Left cardiac atrium (tissue), 4 donors: Measurements from ENCODE around the gene DNAJC8. TPM values are rescaled to one million over a fixed set of nuclear protein-coding genes. Genes with fewer than 3 reads are reported as not detected.

Experiments
- ATAC-seq, 2 donors: fragments of 200-7000 bp; cut with Tn5 transposase; one replicate each; pipeline ENCODE4 v1.9.1; 2020; ENCODE audit warnings: mild to moderate bottlenecking in 2 of 2, moderate library complexity in 2 of 2
- DNase-seq: peaks from one replicate; pipeline ENCODE4 v3.0.0-alpha.2; 2020
- intact Hi-C, 2 donors: fragments of 100-400 bp; cut with DNase I; formaldehyde crosslinking; loops; one replicate each; pipeline versions ENCODE4 v1.14.1 to v1.15.1; 2022 to 2023
- total RNA-seq, 2 donors: library from RNA; stranded (reverse); fragmentation: NEBNext Ultra II Directional; extraction: Animal tissue kit (Norgen Biotek cat#: 25700); gene quantifications; one replicate each; pipeline ENCODE4 v1.2.1, GENCODE V29; 2021
- donor health status: DM: no; HTN: yes; CAD: no.
- donor health status: DM: no; HTN: yes; CAD: no; lungs with severe emphysema.
- donor health status: DM: yes; HTN: yes; CAD: no.
- donor health status: Dilated cardiomyopathy.

DNAJC8 gene
- total RNA-seq, 2 donors from 2014 or later: 59.6 to 62.1 TPM

DNA sequence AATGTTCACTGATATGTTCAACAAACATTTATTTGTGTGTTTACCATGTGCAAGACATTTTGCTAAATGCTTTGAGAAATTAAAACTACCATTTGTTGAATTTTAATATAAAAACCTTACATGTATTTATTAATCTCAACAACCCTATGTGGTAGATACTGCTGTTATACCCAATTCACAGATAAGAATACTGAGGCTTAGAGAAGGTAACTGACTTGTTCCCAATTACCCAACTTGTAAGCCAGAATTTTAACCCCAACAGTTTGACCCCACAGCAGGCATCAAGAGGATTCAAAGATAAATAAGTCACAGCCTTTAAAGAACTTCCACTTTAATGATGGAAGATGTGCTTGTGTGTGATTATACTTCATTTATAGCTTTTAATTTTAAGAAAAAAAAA is 3.7 kb downstream of the DNAJC8 start:
- no peak for ATAC-seq
- no peak for DNase-seq
- intact Hi-C loops: no loop called here

DNA sequence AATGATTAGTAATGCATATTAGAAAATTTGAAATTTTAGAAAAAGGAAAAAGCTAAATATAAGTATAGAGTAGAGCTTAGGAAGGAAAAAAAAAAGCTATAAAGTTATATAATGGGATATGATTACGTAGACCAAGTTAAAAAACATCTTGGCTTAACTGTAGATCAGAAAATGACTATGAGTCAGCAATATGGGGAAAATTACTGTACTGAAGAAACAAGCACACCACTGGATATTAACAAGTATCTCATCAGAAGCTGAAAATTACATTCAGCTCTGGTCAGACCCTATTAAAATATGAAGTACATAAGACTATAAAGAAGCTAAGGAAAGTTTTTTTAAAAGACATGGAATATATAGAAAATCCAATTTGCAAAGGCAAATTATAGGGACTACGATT is 19.5 kb downstream of the DNAJC8 start:
- intact Hi-C loops: no loop called here

DNA sequence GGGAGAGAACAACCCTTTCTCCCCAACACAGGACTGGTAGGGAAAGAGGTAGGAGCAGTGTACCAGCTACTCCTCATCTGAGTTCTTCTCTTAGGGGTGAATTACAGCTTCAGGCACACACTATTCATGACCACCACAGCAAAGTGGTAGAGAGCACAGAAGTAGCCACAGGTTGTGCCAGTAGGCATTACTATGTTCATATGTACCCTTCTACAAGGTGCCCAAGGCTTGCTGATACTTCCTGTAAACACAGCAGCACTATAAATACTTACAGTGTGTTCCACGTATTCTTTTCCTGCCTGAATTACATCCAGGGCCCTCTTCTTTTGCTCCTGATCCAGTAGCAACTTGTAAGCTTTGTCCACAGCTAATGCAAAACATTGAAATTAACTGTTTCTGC is 23.1 kb downstream of the DNAJC8 start:
- DNase-seq: no peak
- intact Hi-C loops: loop anchor here (2.0 to 10.0 kb wide), 2 partner anchors 115 to 119 kb away; no protein-coding TSS in a partner anchor
- no peak for ATAC-seq

More for the DNA sequence above, 19.5 kb downstream of the DNAJC8 start:
- DNase-seq: no peak
- ATAC-seq: no peak

DNA sequence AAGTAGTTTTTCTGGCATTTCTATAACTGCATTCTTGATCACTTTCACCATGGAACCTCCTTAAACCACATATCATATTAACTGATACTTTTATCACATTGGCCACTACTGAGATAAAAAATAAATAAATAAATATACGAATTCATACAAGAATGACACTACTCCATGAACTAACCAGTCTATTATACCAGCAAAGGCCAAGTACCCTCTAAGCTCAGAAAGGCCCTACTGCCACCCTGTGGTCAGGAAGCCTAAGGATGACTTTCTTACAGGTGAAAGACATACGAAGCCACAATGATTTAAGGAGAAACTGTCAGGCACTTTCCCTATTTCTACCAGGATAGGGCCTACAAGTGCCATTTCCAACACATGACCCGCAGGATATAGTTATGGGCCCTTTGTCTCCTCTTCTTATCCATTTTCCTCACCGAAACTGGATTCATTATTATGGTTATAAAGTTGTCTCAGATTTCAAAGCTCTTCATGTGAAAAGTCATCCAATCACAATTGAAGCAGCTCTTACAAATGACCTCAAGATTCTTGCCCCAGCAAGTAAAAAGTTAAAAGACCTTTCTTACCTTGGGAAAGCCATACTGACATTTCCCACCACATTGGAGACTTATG is 23.9 kb downstream of the DNAJC8 start:
- DNase-seq (peak; percentile 47), ATAC-seq (peak; percentile 77 to 85)
- intact Hi-C loops: loop anchor here (2.0 to 10.0 kb wide), 2 partner anchors 114 to 118 kb away; no protein-coding TSS in a partner anchor

DNA sequence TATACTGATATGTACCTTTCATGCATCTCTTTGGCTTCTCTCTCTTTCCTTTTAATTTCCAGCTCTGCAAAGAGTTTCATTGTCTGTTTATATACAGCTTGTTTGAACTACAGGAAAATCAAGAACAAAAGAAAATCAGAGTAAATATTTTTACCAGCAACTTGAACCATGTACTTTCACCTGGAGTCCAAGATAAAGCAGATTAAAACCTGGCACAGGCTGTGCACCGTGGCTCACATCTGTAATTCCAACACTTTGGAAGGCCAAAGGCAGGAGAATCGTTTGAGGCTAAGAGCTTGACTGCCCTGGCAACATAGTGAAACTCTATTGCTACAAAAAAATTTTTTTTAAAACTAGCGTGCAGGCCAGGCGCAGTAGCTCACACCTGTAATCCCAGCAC is 27.6 kb downstream of the DNAJC8 start:
- DNase-seq: no peak
- no peak for ATAC-seq
- intact Hi-C loops: loop anchor here in 1 of 2 donors (10.0 kb wide), 1 partner anchor 110 kb away; no protein-coding TSS in a partner anchor

DNA sequence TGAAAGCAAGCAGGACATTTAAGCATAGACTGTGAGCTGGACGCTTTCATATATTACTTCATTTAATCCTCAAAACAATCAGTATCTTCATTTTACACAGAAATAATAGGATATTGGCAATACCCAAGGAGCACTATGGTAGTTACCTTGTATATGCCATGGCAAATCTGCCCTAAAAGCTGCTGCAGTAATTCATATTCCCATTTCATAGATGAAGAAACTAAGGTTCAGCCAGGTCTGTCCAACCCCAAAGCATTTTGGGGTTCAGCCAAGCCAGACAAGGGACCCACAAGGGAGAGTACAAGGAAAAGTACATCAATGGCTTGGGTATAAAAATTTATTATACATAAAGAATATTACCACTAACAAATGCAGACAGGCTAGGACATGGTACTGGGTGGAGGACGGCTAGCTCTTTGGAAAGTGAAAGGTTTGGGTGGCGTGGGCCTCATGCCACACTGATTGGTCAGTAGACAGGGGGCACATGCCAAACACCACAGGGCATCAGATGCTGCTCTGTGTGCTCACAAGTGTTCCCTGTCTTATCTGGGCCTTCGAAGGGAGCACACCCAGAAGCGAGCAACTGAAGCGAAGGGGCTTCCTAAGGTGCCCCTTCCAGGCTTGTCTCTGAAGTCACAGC is 32.5 kb downstream of the DNAJC8 start:
- intact Hi-C loops: loop anchor here in 1 of 2 donors (10.0 kb wide), 1 partner anchor 106 kb away; no protein-coding TSS in a partner anchor
- DNase-seq: no peak
- ATAC-seq: no peak

DNA sequence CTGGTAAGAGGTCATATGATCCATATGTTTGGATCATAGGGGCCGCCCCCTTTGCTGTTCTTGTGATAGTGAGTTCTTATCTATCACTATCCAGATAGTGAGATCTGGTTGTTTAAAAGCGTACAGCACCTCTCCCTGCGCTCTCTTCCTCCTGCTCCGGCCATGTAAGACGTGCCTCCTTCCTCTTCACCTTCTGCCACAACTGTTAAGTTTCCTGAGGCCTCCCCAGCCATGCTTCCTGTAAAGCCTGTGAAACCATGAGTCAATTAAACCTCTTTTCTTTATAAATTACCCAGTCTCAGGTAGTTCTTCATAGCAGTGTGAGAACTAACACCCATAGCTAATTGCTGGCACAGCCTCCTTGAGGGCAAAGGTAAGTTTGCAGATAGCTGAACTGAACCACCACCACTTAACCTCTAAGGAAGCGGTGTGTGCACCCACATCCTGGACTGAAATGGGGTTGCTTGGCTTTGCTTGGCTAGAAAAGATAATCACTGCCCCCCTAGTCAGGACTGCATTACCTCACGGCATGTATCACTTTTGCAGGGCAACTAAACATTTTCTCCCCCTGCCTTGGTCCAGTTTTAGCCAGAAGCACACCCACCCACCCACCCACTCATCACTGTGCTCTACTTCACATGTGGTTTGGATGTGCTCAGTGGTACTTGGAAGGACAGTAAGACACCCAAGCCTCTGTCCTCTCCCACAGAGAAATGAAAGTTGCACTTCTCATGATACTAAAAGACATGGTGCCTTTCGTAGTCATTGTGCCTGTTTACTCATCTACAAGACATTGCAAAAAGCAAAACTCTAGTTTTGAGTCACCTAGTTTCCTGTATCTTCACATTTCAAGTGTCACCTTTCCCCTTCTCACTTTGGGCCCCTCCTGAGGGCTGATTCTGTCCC is 33.2 kb downstream of the DNAJC8 start:
- intact Hi-C loops: loop anchor here in 1 of 2 donors (10.0 kb wide), 1 partner anchor 105 kb away; no protein-coding TSS in a partner anchor
- DNase-seq (no peak), ATAC-seq (peak; percentile 37 to 56)

DNA sequence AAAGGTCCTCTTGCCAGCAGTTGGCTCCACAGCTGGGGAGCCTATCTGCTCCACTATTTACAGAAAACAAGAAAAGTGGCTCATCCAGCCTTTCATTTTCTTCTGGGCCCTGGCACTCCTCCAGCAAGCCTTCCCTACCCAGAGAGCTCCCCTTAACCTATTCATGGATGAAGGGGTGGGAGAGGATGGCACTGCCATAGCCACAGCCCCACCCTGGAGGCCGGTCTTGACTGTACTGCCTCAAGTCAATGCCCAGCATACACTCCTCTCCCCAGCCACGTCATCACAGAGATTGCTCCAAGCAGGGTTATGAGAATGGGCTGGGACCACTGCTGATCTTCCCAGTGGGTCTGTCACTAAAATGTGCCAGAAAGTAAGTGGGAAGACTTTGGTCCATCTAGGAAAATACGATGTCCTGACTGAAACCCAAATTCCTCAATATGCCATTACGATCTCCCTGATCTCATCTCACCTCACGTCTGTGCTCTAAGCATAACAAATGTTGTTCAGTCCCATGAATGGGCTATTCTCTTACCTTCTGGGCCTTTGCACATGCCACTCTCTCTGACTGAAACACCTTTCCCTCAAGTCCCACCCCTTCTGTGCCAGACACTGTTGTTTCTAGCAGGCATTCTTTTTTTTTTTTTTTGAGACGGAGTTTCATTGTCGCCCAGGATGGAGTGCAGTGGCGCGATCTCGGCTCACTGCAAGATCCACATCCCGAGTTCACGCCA is 35.0 kb downstream of the DNAJC8 start:
- ATAC-seq (no peak), DNase-seq (no peak)
- intact Hi-C loops: no loop called here

DNA sequence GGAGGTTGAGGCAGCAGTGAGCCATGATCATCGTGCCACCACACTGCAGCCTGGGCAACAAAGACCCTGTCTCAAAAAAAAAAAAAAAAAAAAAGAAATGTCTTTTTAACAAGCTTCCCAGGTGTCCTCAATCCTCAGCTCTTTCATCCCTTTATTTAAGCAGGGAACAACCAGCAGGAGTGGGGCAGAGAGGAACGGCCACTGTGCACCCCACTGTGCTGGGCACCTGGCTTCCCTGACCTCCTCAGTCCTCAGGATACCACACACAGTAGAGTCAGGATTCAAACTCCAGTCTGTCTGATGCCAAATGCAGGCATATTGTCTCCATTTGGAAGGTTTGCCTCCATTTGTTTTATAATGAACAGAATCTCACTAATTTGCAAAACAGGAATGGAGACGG is 36.5 kb downstream of the DNAJC8 start:
- ATAC-seq: no peak
- no peak for DNase-seq
- intact Hi-C loops: no loop called here

DNA sequence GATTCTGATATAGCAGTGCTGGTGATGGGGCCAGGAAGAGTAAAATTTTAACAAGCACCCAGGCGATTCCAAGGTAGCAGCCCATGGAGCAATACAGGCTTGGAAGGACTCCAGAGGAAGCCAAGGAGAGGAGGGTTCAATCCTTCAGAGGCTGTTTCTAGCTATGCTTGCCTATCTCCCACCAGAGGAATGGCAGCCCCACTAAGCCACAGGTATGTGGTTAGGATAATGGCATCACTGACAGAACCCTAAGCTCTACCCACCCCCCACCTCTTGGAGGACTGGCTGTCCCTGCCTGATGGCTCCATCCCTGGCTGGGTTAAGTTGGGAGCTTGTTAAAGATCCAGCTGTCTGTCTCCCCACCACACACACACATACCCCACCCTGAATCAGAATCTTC is 37.0 kb downstream of the DNAJC8 start:
- ATAC-seq: no peak
- no peak for DNase-seq
- intact Hi-C loops: no loop called here

DNA sequence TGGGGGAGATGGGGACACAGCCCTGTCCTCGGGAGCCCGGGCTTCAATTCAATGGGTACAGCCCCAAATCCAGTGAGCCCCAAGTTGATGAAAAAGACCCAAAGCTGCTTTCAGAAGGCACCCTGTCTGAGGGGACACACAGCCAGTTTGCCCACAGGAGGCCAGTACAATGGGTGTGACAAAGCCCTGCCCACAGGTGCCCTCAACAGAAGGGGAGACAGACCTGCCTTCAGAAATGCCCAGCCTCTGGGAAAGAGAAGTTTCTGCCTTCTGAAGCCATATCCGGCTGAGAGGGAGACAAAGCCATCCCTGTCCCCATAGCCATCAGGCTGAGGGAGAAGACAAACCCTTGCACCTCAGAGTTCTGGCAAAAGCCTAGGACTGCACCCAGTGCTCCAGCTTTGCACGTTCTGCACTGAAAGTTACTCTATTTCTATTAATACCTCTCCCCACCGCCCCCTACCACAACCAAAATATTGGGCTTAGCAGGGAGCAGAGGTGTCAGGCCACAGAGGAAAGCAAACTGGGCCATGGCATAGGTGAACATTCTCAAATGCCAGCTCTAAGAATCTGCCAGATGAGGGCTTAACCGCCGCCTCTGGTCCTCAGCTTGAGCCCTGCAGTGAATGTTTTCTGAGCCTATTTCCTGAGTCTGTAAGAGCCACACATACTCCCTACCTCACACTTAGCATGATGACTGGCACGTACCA is 38.3 kb downstream of the DNAJC8 start:
- ATAC-seq (no peak), DNase-seq (no peak)
- intact Hi-C loops: no loop called here

DNA sequence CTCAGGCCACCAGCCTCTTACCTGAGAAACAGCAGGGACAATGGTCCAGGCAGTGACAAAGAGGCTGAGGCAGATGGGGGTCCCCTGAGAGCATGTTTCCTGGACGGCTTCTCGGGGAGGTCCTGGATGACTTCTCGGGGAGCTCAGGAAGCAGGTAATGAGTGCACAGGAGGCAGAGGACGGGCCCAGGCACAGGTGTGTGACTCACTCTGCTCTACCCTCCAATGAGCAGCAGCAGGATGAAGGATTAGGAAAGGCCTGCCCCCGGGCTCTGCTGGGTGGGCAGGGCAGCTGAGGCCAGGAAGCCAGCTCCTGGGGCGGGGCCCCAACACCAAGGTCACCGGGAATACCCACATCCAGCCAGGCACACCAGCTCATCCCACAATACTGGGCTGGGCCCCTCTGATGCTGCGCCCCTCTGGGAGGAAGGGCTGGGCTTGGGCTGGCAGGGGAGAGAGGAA is 39.1 kb downstream of the DNAJC8 start:
- DNase-seq: no peak
- peak in 1 of 2 donors; percentile 21 for ATAC-seq
- intact Hi-C loops: no loop called here

DNA sequence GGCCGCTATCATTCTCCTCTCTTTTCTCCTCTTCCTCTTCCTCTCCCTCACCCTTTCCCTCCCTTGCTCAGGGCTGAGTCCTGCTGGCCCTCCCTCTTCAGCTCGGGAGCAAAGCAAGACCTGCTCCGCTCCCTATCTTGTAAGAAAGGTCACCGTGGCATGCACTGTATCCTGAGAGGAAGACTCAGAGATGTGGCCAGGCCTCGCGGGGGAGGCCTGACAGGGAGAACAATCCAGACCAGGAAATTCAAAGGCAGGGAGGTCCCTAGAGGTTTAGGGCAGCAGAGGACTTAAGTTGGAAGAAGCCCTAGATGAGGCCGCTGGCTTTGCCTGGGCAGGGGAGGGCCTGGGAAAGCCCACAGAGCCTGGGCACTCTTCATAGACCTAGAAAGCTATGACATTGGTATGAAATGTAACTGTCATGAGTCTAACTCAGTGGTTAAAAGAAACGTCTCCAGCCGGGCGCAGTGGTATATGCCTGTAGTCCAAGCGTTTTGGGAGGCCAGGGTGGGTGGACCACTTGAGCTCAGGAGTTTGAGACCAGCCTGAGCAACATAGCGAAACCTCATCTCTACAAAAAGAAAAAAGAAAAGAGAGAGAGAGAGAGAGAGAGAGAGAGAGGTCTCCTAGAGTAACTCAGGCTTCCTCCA is 41.7 kb downstream of the DNAJC8 start:
- ATAC-seq (peak in 1 of 2 donors; percentile 65), DNase-seq (peak; percentile 42)
- intact Hi-C loops: no loop called here

DNA sequence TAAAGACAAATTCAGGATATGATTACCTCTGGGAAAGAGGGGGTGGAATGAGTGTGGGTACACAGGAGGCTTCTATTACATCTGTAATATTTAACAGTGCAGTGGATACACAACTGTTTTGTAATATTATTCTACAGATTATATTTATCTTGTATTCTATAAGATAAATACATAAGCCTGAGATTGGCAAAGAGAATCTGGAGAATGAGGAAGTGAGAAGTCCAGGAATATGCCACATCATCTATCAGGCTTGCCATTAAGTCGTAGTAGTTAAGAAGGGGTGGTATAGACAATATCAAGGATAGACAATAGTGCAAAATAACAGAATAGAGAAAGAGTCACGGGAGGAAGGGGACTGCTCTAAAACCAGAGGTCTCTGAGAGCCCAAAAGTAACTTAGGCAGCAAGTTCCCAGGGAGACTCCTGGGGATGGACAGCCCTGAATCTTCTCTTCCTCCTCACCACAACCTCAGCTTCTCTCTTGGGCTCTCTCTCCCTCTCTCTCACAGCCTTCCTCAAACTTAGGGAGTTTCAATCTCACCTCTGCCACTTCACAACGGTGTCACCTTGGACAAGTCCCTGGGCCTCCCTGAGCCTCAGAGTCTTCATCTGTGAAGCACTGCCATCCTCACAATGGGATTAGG is 42.4 kb downstream of the DNAJC8 start:
- ATAC-seq (no peak), DNase-seq (no peak)
- intact Hi-C loops: no loop called here

DNA sequence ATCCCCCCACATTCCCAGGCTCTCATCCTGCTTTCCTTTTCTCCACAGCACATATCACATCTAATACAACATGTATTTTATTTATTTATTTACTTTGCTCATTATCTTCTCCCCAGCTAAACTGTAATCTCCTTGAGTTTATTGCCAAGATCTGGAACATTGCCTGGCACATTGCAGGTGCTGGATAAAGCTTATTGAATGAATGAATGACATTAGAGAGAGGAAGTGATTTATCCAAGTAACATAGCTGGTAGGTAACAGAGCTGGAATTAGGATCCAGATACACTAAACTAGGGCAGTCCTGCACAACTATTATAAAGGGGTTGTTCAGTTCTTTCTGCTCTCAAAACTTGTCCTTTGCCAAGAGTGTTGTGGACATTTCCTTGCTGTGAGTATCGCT is 47.8 kb downstream of the DNAJC8 start:
- DNase-seq (no peak), ATAC-seq (no peak)

DNA sequence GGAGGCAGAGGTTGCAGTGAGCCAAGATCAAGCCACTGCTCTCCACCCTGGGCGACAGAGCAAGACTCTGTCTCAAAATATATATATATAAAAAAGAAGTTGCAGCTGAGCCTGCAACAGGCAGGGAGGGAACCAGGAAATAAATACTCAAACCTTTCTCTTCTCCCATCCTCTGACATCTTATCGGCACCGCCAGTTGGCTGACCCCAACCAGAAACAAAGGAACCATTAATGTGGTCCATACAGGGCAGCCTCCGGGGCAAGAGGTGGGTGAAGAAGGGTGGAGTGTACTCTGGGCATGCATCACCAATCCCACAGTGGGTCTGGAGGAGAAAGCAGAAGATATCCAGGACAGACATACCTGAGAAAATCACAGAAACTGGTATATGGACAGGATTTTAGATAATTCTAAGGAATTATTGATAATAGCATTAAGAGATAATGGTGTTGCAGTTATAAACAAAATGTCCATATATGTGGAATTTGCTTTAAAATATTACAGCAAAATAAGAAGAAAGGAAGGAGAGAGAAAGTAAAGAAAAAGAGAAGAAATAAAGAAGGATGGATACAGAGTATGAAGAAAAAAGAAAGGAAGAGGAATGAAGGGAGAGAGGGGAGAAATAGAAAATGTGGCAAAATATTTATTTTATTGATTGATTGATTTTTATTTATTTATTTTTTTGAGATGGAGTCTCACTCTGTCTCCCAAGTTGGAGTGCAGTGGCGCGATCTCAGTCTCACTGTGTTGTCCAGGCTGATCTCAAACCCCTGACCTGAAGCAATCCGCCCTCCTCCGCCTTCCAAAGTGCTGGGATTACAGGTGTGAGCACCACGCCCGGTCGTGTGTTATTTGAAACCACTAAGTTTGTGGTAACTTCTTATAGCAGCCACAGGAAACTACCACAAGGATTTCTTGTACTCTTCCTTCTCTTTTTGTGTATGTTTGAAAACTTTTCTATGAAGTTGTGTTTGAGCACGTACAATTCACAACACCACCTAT is 52.2 kb downstream of the DNAJC8 start:
- DNase-seq (no peak), ATAC-seq (no peak)
- intact Hi-C loops: no loop called here

More for the DNA sequence above, 47.8 kb downstream of the DNAJC8 start:
- intact Hi-C loops: no loop called here
